ENCODE data around the gene ERN2.

The ERN2 gene

GRCh38 chr16:23640615-23640930 is 72.4 kb downstream of the ERN2 start:
- DNase-seq (ENCODE audit: low spot score), result no peak
